Cardiac fibroblast (primary cell): ENCODE measurements around the gene ADPRS.

Experiments used
- DNase-seq, 2 donors: peaks; one replicate each; pipeline versions ENCODE4 v3.0.0 to v3.0.0-alpha.2; 2010; ENCODE audit warnings: low read depth in 2 of 2
- H3K4me3 ChIP-seq, 2 donors: replicated peaks in 1 of 2; 1 replicate in 1 of 2; 2 replicates in 1 of 2; pipeline ENCODE4 v1.5.1; 2011; ENCODE audit warnings: low read depth in 2 of 2, low read length in 2 of 2, mild to moderate bottlenecking in 2 of 2, moderate library complexity in 1 of 2
- CTCF ChIP-seq: IDR thresholded peaks from one replicate; pipeline ENCODE4 v1.5.1; 2011; ENCODE audit warnings: low read depth, mild to moderate bottlenecking, low read length, inconsistent platforms

The ADPRS gene

DNA sequence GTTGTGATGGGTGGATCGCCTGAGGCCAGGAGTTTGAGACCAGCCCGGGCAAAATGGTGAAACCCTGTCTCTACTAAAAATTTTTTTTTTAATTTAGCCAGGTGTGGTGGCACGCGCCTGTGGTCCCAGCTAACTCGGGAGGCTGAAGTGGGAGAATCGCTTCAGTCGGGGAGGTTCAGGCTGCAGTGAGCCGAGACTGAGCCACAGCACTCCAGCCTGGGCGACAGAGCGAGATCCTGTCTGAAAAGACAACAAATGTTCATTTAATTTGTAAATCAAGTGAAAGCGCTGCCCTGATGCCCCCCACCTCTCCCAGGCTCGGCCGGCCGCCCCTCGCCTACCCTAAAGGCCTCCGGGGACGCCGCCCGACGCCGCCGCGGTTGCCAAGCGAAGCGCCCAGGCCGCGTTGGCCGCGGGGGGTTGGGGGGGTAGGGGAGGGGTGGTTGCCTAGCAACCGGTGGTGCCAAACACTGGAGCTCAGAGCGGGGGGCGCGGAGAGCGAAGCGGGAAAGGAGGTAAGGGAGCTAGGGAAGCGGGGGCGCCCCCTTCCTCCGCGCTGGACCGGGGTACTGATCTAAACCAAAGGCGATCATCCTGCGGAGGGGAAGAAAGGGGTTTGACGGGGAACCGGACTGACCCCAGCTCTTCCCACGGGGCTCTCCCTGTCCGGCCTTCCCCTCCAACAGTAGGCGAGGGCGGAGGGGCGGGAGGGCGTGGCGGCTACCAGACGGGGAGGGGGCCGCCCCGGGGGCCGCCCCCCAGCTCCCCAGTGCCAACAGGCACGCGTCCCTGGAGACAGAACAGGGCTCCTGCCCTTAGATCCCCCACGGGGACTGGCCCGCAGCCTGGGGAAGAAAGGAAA is 4.8 kb upstream of the ADPRS start, which contains the start of gene TEKT2:
TSS of gene TEKT2 (plus strand) at position 460 of the 862 bp plus-strand sequence. CDS start 828 bp downstream, outside the sequence.
- DNase-seq: peak in 1 of 2 donors; percentile 53
- peak within 1 kb of the TSS; percentile 51 to 58 for H3K4me3 ChIP-seq
- TF ChIP-seq CTCF: no peak

DNA sequence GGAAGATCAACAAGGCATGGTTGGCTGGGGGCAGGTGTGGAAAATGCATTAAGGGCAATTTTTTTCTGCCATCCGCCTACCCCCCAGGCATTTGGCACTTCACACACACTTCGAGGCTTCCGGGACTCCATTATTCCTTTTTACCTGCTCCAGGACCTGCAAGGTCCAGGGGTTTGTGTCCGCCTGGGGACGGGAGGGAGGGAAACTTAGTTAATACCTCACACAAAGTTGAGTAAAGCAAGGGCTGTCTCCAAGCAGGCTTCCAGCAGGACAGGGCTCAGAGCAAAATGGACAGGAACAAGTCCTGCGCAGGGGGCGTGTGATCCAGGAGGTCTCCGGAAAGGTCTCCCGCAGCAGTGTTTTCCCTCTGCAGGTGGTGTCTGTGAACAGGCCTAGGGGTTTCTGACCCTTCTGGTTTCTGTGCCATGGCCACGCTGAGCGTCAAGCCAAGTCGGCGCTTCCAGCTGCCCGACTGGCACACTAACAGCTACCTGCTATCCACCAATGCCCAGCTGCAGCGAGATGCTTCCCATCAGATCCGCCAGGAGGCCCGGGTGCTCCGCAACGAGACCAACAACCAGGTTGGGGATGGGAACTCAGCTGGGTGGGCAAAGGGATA is 4.1 kb upstream of the ADPRS start:
- DNase-seq: no peak
- H3K4me3 ChIP-seq: peak overlapping the region; percentile 51 to 58
- TF ChIP-seq CTCF: no peak

DNA sequence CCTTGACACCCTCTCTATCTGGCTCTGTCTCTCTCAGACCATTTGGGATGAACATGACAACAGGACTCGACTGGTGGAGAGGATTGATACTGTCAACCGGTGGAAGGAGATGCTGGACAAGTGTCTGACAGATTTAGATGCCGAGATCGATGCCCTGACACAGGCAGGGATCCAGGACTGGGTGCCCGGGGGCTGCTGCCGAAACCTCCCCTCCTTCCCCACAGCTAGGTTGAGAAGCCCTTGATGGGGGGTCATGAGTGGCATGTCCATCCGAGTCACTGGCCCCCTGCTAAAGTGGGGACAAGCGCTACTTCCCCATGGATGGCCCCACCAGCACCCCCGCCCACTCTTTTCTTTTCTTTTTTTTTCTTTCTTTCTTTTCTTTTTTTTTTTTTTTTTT is 3.6 kb upstream of the ADPRS start:
- no peak overlapping the region for H3K4me3 ChIP-seq
- TF ChIP-seq CTCF: no peak
- DNase-seq: no peak

- TF ChIP-seq CTCF: no peak
- no peak overlapping the region for H3K4me3 ChIP-seq
- DNase-seq: no peak
Measured at GRCh38 chr1:36085686-36086526, 2.8 kb upstream of the ADPRS start.

DNA sequence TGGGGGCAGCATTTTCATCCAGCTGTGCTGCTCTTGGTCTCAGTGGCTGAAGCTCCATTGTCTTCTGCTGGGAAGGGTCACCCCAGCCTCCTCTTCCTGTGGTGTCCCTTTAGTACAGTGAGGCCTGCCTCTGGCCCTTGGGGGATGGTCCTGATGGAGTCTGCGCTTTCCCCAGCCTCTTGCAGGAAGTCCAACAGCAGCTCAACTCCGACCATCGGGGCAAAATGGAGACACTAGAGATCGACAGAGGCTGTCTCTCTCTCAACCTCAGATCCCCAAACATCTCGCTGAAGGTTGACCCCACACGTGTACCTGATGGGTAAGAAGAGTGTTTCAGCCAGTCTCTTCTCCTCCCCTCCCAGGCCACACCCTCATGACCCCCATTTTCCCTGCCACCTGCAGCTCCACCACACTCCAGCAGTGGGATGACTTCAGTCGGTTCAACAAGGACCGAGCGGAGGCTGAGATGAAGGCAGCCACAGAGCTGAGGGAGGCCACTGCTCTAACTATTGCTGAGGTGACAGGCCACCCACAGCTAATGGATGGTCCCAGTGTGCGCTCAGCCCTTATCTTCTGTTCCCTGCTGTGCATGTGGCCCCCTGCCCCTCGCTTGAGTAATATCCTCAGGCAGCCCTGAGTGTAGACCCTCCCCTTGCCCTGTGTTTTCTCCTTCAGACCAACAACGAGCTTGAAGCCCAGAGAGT is 2.0 kb upstream of the ADPRS start:
- no peak overlapping the region for H3K4me3 ChIP-seq
- DNase-seq: no peak
- no peak for TF ChIP-seq CTCF
